HepG2 (cell line): ENCODE measurements around the gene WNT5A. TPM values are rescaled to one million over a fixed set of nuclear protein-coding genes. Genes with fewer than 3 reads are reported as not detected.

ENCODE experiments used
- TCF12 ChIP-seq, 2 experiments: fragments of 450-650 bp in 1 of 2; sonication (generic) in 1 of 2; formaldehyde crosslinking in 1 of 2; IDR thresholded peaks; 2 replicates each; pipeline versions ENCODE4 v1.6.1 to v1.8.0; 2017 to 2022; ENCODE audit warnings: antibody characterized with exemption in 1 of 2, mild to moderate bottlenecking in 1 of 2, missing genetic modification reagents in 1 of 2, moderate library complexity in 1 of 2
- polyA plus RNA-seq, 8 experiments: library from polyadenylated mRNA; depleted of rRNA in 3 of 8; stranded (reverse) in 7 of 8; unstranded in 1 of 8; fragments of >200 nt; fragmentation: Illumina TruSeq in 4 of 8; extraction: Trizol in 4 of 8; gene quantifications; 2 replicates each; pipeline versions ENCODE4 v1.2.1 to v1.2.3, GENCODE V29; 2011 to 2016; ENCODE audit warnings: low read depth in 4 of 8, missing spikeins in 1 of 8, mixed read lengths in 1 of 8; ENCODE audit not compliant: insufficient read depth in 1 of 8
- total RNA-seq, 5 experiments: library from RNA; depleted of rRNA; stranded (reverse); fragments of >200 nt; fragmentation: Illumina TruSeq; extraction: Trizol; gene quantifications; 2 replicates each; pipeline ENCODE4 v1.2.3, GENCODE V29; 2016; ENCODE audit warnings: low read depth in 1 of 5

Gene WNT5A
- total and polyA plus RNA-seq, 2 of the 13 experiments (the other 11 are each of a cell fraction or from before 2014, with no cell fraction given): not detected

GRCh38 chr3:55416331-55416821 is 70.7 kb downstream of the WNT5A start (continued):
- TF ChIP-seq TCF12 (IDR thresholded peaks at IDR 0.05) (no peak), TCF12 (CRISPR knock-in tag; IDR thresholded peaks at IDR 0.05) (no peak)
- TF ChIP-seq, all 625 proteins: peak for 0
